ENCODE results near the gene TPCN2. TPM values are rescaled to one million over a fixed set of nuclear protein-coding genes. Genes with fewer than 3 reads are reported as not detected.

Gene TPCN2
- total RNA-seq, 1 experiment from 2014 or later, result 15.2 TPM

- TF ChIP-seq POLR2A (IDR thresholded peaks at IDR 0.05; ENCODE audit: borderline replicate concordance, extremely low read depth, insufficient read depth, insufficient read length), result no peak
- TF ChIP-seq FOSL1 (IDR thresholded peaks at IDR 0.05; ENCODE audit: low read depth), result no peak
- no peak for TF ChIP-seq SP1 (IDR thresholded peaks at IDR 0.05; ENCODE audit: low read depth)
Measured at GRCh38 chr11:69039501-69039900, 9.2 kb upstream of the TPCN2 start (continued).

- H3K79me2 ChIP-seq (ENCODE audit: insufficient read depth, low read length), result no peaks in the 10 kb centered on the region
- ChIA-PET POLR2A (no interaction called here), RAD21 (ENCODE audit: low non-redundant PET in 1 of 2, low total read pairs in 2 of 2, uncharacterized antibody in 2 of 2, unreplicated experiment in 2 of 2) (no interaction called here), CTCF (no interaction called here)
- TF ChIP-seq MAX (IDR thresholded peaks at IDR 0.05), result no peak
- no peak for TF ChIP-seq TCF7L2 (IDR thresholded peaks at IDR 0.05; ENCODE audit: borderline replicate concordance, extremely low read depth, insufficient read depth, insufficient read length)
- no peak for TF ChIP-seq POLR2A (IDR thresholded peaks at IDR 0.05; ENCODE audit: borderline replicate concordance, extremely low read depth, insufficient read depth, insufficient read length)
- no peak for TF ChIP-seq CEBPB (IDR thresholded peaks at IDR 0.05; ENCODE audit: low read depth)
- no peak for TF ChIP-seq EZH2 (IDR thresholded peaks at IDR 0.05)
- no peak for TF ChIP-seq SP1 (IDR thresholded peaks at IDR 0.05; ENCODE audit: low read depth)
- no peak for TF ChIP-seq EGR1 (IDR thresholded peaks at IDR 0.05; ENCODE audit: low read depth)
- no peak for TF ChIP-seq CBX3 (IDR thresholded peaks at IDR 0.05; ENCODE audit: low read depth)
- TF ChIP-seq JUND (IDR thresholded peaks at IDR 0.05), result no peak
- TF ChIP-seq CTCF (IDR thresholded peaks at IDR 0.05 in 2 of 3, conservative IDR thresholded peaks at IDR 0.05 in 1 of 3; ENCODE audit: borderline replicate concordance in 1 of 3, insufficient read depth in 1 of 3, low read depth in 2 of 3, low read length in 2 of 3), result no peak
- TF ChIP-seq FOSL1 (IDR thresholded peaks at IDR 0.05; ENCODE audit: low read depth), result no peak
- TF ChIP-seq YY1 (IDR thresholded peaks at IDR 0.05; ENCODE audit: extremely low read depth, insufficient replicate concordance, low read depth, low read length), result no peak
- TF ChIP-seq REST (IDR thresholded peaks at IDR 0.05; ENCODE audit: low read depth), result no peak
- no peak for TF ChIP-seq EZH2phosphoT487 (IDR thresholded peaks at IDR 0.05; ENCODE audit: borderline replicate concordance)
- no peak for TF ChIP-seq ATF3 (IDR thresholded peaks at IDR 0.05)
- no peaks in the 10 kb centered on the region for H4K20me1 ChIP-seq (ENCODE audit: insufficient read depth)
- no peak overlapping the region for H3K4me2 ChIP-seq (ENCODE audit: low read length)
- BruUV-seq (replicated peaks), result no TSS peak
- intact Hi-C loops (cut with micrococcal nuclease), result loop anchor here (10.0 kb wide), 1 partner anchor 85 kb away; no protein-coding TSS in a partner anchor
- H3K4me1 ChIP-seq (ENCODE audit: control insufficient read depth in 1 of 2, insufficient read depth in 2 of 2, low read length in 2 of 2), result peaks cover 0 to 17% of the 10 kb centered on the region in 2 experiments; a peak in 3 of 4 replicates
- DNase-seq (ENCODE audit: low read depth, low spot score) (no peak), ATAC-seq (no peak)
- H3K27me3 ChIP-seq (ENCODE audit: insufficient read depth, low read length), result no peaks in the 10 kb centered on the region
- no peaks in the 10 kb centered on the region for H3K9me3 ChIP-seq (ENCODE audit: control insufficient read depth in 1 of 2, insufficient read depth in 1 of 2, low read depth in 1 of 2, low read length in 2 of 2)
- H3K9ac ChIP-seq (ENCODE audit: low read length), result no peak overlapping the region
- H3K27ac ChIP-seq (ENCODE audit: low read depth, low read length), result no peak overlapping the region
- no peak overlapping the region for H2AFZ ChIP-seq (ENCODE audit: low read depth, low read length, poor library complexity, severe bottlenecking)
- H3K36me3 ChIP-seq (ENCODE audit: control insufficient read depth in 1 of 2, insufficient read depth in 2 of 2, low read length in 2 of 2), result no peaks in the 10 kb centered on the region
- no peaks in the 10 kb centered on the region for H3K9me2 ChIP-seq (ENCODE audit: insufficient read depth)
- H3K4me3 ChIP-seq (replicated peaks in 1 of 2; ENCODE audit: low read depth in 1 of 2, low read length in 2 of 2), result no peak overlapping the region
Measured at GRCh38 chr11:69040051-69040450, 8.7 kb upstream of the TPCN2 start.
